Renal cortex interstitium (tissue), 15 donors: ENCODE data around the gene C1orf56. TPM values are rescaled to one million over a fixed set of nuclear protein-coding genes. Genes with fewer than 3 reads are reported as not detected.

Source experiments
- DNase-seq, 11 donors: peaks; one replicate each; pipeline ENCODE4 v3.0.0-alpha.2; 2013; ENCODE audit warnings: low read depth in 9 of 11, low spot score in 4 of 11; ENCODE audit errors: extremely low read depth in 1 of 11
- long read RNA-seq, 16 experiments: transcript quantifications; one replicate each; lab custom pipeline, GENCODE V29; 2026
- polyA plus RNA-seq, 3 donors: library from polyadenylated mRNA; unstranded; fragments of 120-200 nt; gene quantifications; one replicate each; pipeline ENCODE4 v1.2.1, GENCODE V29; 2013; ENCODE audit not compliant: insufficient read length in 3 of 3

Gene C1orf56
- 10 to 100 TPM in 2 of 3 donors, 1 to 10 TPM in 1; 9.1 to 14.0 (median 11.8) TPM for polyA plus RNA-seq
- long read RNA-seq, donor 1, transcript C1orf56-201 (2 exons, 2,096 nt) = major isoform, 6 of 63 reads
- long read RNA-seq, donor 1, partial matches to known transcripts = 57 of 63 reads
- long read RNA-seq, donor 1, other reads (novel, unspliced or antisense) = 0 of 63 reads
- long read RNA-seq, donor 2, partial matches to known transcripts = 0 of 2 reads
- long read RNA-seq, donor 2, other reads (novel, unspliced or antisense) = 0 of 2 reads
- long read RNA-seq, donor 3, transcript C1orf56-201 (2 exons, 2,096 nt) = major isoform, 10 of 11 reads
- long read RNA-seq, donor 3, partial matches to known transcripts = 0 of 11 reads
- long read RNA-seq, donor 3, other reads (novel, unspliced or antisense) = 0 of 11 reads
- long read RNA-seq, donor 4, transcript C1orf56-201 (2 exons, 2,096 nt) = major isoform, 5 of 5 reads
- long read RNA-seq, donor 4, partial matches to known transcripts = 0 of 5 reads
- long read RNA-seq, donor 4, other reads (novel, unspliced or antisense) = 0 of 5 reads
- long read RNA-seq, donor 5 = 0 reads
- long read RNA-seq, donor 6, transcript C1orf56-201 (2 exons, 2,096 nt) = major isoform, 9 of 88 reads
- long read RNA-seq, donor 6, partial matches to known transcripts = 79 of 88 reads
- long read RNA-seq, donor 6, other reads (novel, unspliced or antisense) = 0 of 88 reads
- long read RNA-seq, donor 7, transcript C1orf56-201 (2 exons, 2,096 nt) = major isoform, 8 of 103 reads
- long read RNA-seq, donor 7, partial matches to known transcripts = 94 of 103 reads
- long read RNA-seq, donor 7, other reads (novel, unspliced or antisense) = 0 of 103 reads
- long read RNA-seq, donor 8, transcript C1orf56-201 (2 exons, 2,096 nt) = major isoform, 7 of 8 reads
- long read RNA-seq, donor 8, partial matches to known transcripts = 0 of 8 reads
- long read RNA-seq, donor 8, other reads (novel, unspliced or antisense) = 0 of 8 reads
- long read RNA-seq, donor 9, transcript C1orf56-201 (2 exons, 2,096 nt) = major isoform, 7 of 7 reads
- long read RNA-seq, donor 9, partial matches to known transcripts = 0 of 7 reads
- long read RNA-seq, donor 9, other reads (novel, unspliced or antisense) = 0 of 7 reads
- long read RNA-seq, donor 10, partial matches to known transcripts = 73 of 94 reads
- long read RNA-seq, donor 10, other reads (novel, unspliced or antisense) = 17 of 94 reads
- long read RNA-seq, donor 11, partial matches to known transcripts = 42 of 45 reads
- long read RNA-seq, donor 11, other reads (novel, unspliced or antisense) = 0 of 45 reads
- long read RNA-seq, donor 12, partial matches to known transcripts = 0 of 2 reads
- long read RNA-seq, donor 12, other reads (novel, unspliced or antisense) = 0 of 2 reads
- long read RNA-seq, donor 13, transcript C1orf56-201 (2 exons, 2,096 nt) = major isoform, 11 of 105 reads
- long read RNA-seq, donor 13, partial matches to known transcripts = 94 of 105 reads
- long read RNA-seq, donor 13, other reads (novel, unspliced or antisense) = 0 of 105 reads
- long read RNA-seq, donor 14, transcript C1orf56-201 (2 exons, 2,096 nt) = major isoform, 5 of 5 reads
- long read RNA-seq, donor 14, partial matches to known transcripts = 0 of 5 reads
- long read RNA-seq, donor 14, other reads (novel, unspliced or antisense) = 0 of 5 reads
- long read RNA-seq, donor 15, partial matches to known transcripts = 0 of 9 reads
- long read RNA-seq, donor 15, other reads (novel, unspliced or antisense) = 7 of 9 reads
- long read RNA-seq, donor 16, transcript C1orf56-201 (2 exons, 2,096 nt) = major isoform, 15 of 15 reads
- long read RNA-seq, donor 16, partial matches to known transcripts = 0 of 15 reads
- long read RNA-seq, donor 16, other reads (novel, unspliced or antisense) = 0 of 15 reads

- DNase-seq = peak in 8 of 11 donors; percentile 67 to 76 (median 72)
Measured at GRCh38 chr1:151047591-151047924, at the start of gene C1orf56. Gene C1orf56, plus strand, starts transcription at chr1:151047751. Its CDS starts 97 bp downstream, at chr1:151047848.

- no peak for DNase-seq
Measured at GRCh38 chr1:150997949-150998348, 49.6 kb upstream of the C1orf56 start.

GRCh38 chr1:150999051-150999674, 48.4 kb upstream of the C1orf56 start:
- DNase-seq = no peak

GRCh38 chr1:150999926-151000325, 47.6 kb upstream of the C1orf56 start:
- no peak for DNase-seq

GRCh38 chr1:151000408-151000807, 47.1 kb upstream of the C1orf56 start:
- no peak for DNase-seq

- no peak for DNase-seq
Measured at GRCh38 chr1:151001602-151002001, 45.9 kb upstream of the C1orf56 start.

- DNase-seq = no peak
Measured at GRCh38 chr1:151002051-151002450, 45.5 kb upstream of the C1orf56 start.

GRCh38 chr1:151002611-151003010, 44.9 kb upstream of the C1orf56 start:
- no peak for DNase-seq

- DNase-seq = no peak
Measured at GRCh38 chr1:151003180-151003579, 44.4 kb upstream of the C1orf56 start.

GRCh38 chr1:151005729-151006319, 41.7 kb upstream of the C1orf56 start:
- DNase-seq = no peak

GRCh38 chr1:151006327-151007052, 41.1 kb upstream of the C1orf56 start, which contains the start of gene MINDY1:
Gene MINDY1, minus strand, starts transcription at chr1:151006902. Its CDS starts 4,285 bp downstream, at chr1:151002617.
- peak in 9 of 11 donors; percentile 66 to 86 (median 78) for DNase-seq

GRCh38 chr1:151007853-151008243, 39.7 kb upstream of the C1orf56 start:
- no peak for DNase-seq

- DNase-seq = peak; percentile 90 to 98 (median 95)
Measured at GRCh38 chr1:151008244-151009205, 39.0 kb upstream of the C1orf56 start, which contains the start of gene PRUNE1. Gene PRUNE1, plus strand, starts transcription at chr1:151008449. Its CDS starts 184 bp downstream, at chr1:151008633.

GRCh38 chr1:151009206-151009587, 38.4 kb upstream of the C1orf56 start:
- DNase-seq = no peak

- DNase-seq = no peak
Measured at GRCh38 chr1:151009674-151010345, 37.7 kb upstream of the C1orf56 start.
